ENCODE results near the gene DMD. TPM values are rescaled to one million over a fixed set of nuclear protein-coding genes. Genes with fewer than 3 reads are reported as not detected.

Gene DMD
- total RNA-seq, 1 donor from 2014 or later: 30.6 TPM

DNA sequence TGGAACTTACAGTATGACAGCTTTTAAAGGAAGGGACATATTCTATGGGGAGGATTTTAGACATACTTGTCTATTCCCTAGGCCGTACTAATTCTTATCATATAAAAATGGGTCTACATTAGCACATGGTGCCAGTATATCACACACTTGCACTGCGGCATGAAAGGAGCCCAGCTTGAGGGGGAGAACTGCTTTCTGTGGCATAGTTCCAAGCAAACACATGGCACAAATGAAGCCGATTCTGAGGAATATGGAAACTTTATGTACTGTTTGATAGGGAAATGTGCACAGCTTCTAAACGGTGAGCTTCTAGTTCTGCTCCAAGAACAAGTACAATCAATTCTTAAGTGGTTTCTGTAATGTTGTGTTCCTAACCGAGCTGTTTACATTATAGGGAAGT lies 1463.9 kb downstream of the DMD start:
- Histone ChIP-seq H3K27ac (no peak overlapping the region), H3K79me2 (ENCODE audit: low read depth) (no peaks in the 10 kb centered on the region), H3K27me3 (no peaks in the 10 kb centered on the region), H3K4me3 (no peak overlapping the region), H3K9me3 (ENCODE audit: low read depth) (no peaks in the 10 kb centered on the region), H3F3A (ENCODE audit: low read depth) (no peaks in the 10 kb centered on the region), H3K36me3 (no peaks in the 10 kb centered on the region), H4K20me1 (ENCODE audit: low read depth) (no peaks in the 10 kb centered on the region), H3K4me2 (no peak overlapping the region), H2AFZ (replicated peaks) (no peak overlapping the region), H3K4me1 (peaks cover under 1% of the 10 kb centered on the region), H3K9ac (no peak overlapping the region)
- peaks cover 16% of the 10 kb centered on the region for H3K9me3 Mint-ChIP-seq
- H3K27ac Mint-ChIP-seq: no peak overlapping the region
- H3K4me3 Mint-ChIP-seq: no peak overlapping the region
- no peak for DNase-seq (ENCODE audit: low spot score)
- TF ChIP-seq EZH2 (IDR thresholded peaks at IDR 0.05) (no peak), EZH2phosphoT487 (IDR thresholded peaks at IDR 0.05) (no peak)
- TF ChIP-seq, protein P1, sequence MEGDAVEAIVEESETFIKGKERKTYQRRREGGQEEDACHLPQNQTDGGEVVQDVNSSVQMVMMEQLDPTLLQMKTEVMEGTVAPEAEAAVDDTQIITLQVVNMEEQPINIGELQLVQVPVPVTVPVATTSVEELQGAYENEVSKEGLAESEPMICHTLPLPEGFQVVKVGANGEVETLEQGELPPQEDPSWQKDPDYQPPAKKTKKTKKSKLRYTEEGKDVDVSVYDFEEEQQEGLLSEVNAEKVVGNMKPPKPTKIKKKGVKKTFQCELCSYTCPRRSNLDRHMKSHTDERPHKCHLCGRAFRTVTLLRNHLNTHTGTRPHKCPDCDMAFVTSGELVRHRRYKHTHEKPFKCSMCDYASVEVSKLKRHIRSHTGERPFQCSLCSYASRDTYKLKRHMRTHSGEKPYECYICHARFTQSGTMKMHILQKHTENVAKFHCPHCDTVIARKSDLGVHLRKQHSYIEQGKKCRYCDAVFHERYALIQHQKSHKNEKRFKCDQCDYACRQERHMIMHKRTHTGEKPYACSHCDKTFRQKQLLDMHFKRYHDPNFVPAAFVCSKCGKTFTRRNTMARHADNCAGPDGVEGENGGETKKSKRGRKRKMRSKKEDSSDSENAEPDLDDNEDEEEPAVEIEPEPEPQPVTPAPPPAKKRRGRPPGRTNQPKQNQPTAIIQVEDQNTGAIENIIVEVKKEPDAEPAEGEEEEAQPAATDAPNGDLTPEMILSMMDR (IDR thresholded peaks at IDR 0.05): no peak
- peaks cover 5% of the 10 kb centered on the region for H3K36me3 Mint-ChIP-seq
- H3K4me1 Mint-ChIP-seq: peaks cover 5% of the 10 kb centered on the region
- H3K27me3 Mint-ChIP-seq (ENCODE audit: insufficient read depth, low read depth): no peaks in the 10 kb centered on the region

DNA sequence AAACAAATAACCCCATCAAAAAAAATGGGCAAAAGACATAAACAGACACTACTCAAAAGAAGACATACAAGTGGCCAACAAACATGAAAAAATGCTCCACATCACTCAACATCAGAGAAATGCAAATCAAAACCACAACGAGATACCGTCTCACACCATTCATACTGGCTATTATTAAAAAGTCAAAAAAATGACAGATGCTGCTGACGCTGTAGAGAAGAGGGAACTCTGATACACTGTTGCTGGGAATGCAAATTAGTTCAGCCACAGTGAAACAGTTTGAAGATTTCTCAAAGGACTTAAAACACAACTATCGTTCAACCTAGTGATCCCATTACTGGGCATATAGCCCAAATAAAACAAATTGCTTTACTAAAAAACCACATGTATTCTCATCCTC lies 1468.3 kb downstream of the DMD start:
- no peaks in the 10 kb centered on the region for H4K20me1 ChIP-seq (ENCODE audit: low read depth)
- H3K4me2 ChIP-seq: no peak overlapping the region
- no peaks in the 10 kb centered on the region for H3K27me3 ChIP-seq
- no peaks in the 10 kb centered on the region for H3K36me3 ChIP-seq
- no peak overlapping the region for H3K27ac Mint-ChIP-seq
- no peak for DNase-seq (ENCODE audit: low spot score)
- H3K4me1 ChIP-seq: no peaks in the 10 kb centered on the region
- TF ChIP-seq EZH2 (IDR thresholded peaks at IDR 0.05): no peak
- no peak for TF ChIP-seq EZH2phosphoT487 (IDR thresholded peaks at IDR 0.05)
- TF ChIP-seq, protein P1 (IDR thresholded peaks at IDR 0.05): no peak
- no peaks in the 10 kb centered on the region for H3K4me1 Mint-ChIP-seq
- H3F3A ChIP-seq (ENCODE audit: low read depth): no peaks in the 10 kb centered on the region
- peaks cover 9% of the 10 kb centered on the region for H3K9me3 Mint-ChIP-seq
- H3K36me3 Mint-ChIP-seq: peaks cover 8% of the 10 kb centered on the region
- no peak overlapping the region for H2AFZ ChIP-seq (replicated peaks)
- H3K9me3 ChIP-seq (ENCODE audit: low read depth): no peaks in the 10 kb centered on the region
- H3K9ac ChIP-seq: no peak overlapping the region
- no peak overlapping the region for H3K4me3 Mint-ChIP-seq
- no peaks in the 10 kb centered on the region for H3K27me3 Mint-ChIP-seq (ENCODE audit: insufficient read depth, low read depth)
- no peak overlapping the region for H3K4me3 ChIP-seq
- no peaks in the 10 kb centered on the region for H3K79me2 ChIP-seq (ENCODE audit: low read depth)
- H3K27ac ChIP-seq: no peak overlapping the region

DNA sequence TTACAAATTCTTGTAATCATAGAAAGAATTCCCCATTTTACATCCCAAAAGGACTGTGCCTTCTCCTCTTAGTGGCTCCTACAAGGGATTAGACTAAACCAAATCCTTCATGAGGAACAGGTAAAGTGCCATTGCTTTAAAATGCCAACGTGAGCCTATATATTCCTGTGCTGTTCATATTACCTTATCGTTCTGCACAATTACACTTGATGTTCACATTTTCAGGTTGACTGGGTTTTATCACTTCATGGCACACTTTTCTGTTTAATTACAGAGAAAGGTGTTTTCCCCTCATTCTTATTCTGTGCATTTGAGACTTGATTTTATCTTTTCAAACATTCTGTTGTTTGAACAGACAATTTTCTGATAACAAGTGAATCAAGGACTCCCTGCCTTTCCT lies 1493.9 kb downstream of the DMD start:
- no peaks in the 10 kb centered on the region for H3K27me3 ChIP-seq
- H3K9ac ChIP-seq: no peak overlapping the region
- no peaks in the 10 kb centered on the region for H3K9me3 ChIP-seq (ENCODE audit: low read depth)
- no peaks in the 10 kb centered on the region for H3K79me2 ChIP-seq (ENCODE audit: low read depth)
- TF ChIP-seq EZH2phosphoT487 (IDR thresholded peaks at IDR 0.05) (no peak), EZH2 (IDR thresholded peaks at IDR 0.05) (no peak)
- TF ChIP-seq, protein P1 (IDR thresholded peaks at IDR 0.05): no peak
- H3K4me1 ChIP-seq: no peaks in the 10 kb centered on the region
- no peak overlapping the region for H3K4me2 ChIP-seq
- Mint-ChIP-seq H3K27me3 (ENCODE audit: insufficient read depth, low read depth) (no peaks in the 10 kb centered on the region), H3K27ac (no peak overlapping the region), H3K36me3 (peaks cover 1% of the 10 kb centered on the region), H3K9me3 (peaks cover 7% of the 10 kb centered on the region), H3K4me3 (no peak overlapping the region), H3K4me1 (peaks cover 10% of the 10 kb centered on the region)
- no peak overlapping the region for H3K4me3 ChIP-seq
- no peak overlapping the region for H3K27ac ChIP-seq
- no peaks in the 10 kb centered on the region for H3K36me3 ChIP-seq
- H2AFZ ChIP-seq (replicated peaks): no peak overlapping the region
- no peaks in the 10 kb centered on the region for H3F3A ChIP-seq (ENCODE audit: low read depth)
- DNase-seq (ENCODE audit: low spot score): no peak
- H4K20me1 ChIP-seq (ENCODE audit: low read depth): no peaks in the 10 kb centered on the region

Data from neural progenitor cell (in vitro differentiated cells).